Activated effector memory CD4-positive, alpha-beta T cell treated with Interleukin-2 at 50 U/mL for 16 hours (primary cell): ENCODE data around the gene TMBIM4.
A peak's percentile ranks its signal among the peaks of the same experiment; 100 is the strongest.

ENCODE experiments used
- DNase-seq: peaks from one replicate; pipeline ENCODE4 v3.0.0-alpha.2; 2020

The TMBIM4 gene

GRCh38 chr12:66137937-66138336 lies 31.9 kb downstream of the TMBIM4 start:
- no peak for DNase-seq

- no peak for DNase-seq
These were observed 37.4 kb downstream of the TMBIM4 start for GRCh38 chr12:66132408-66132807.

GRCh38 chr12:66131067-66131688 lies 38.6 kb downstream of the TMBIM4 start:
- DNase-seq = no peak

- DNase-seq = peak; percentile 85
These were observed 39.3 kb downstream of the TMBIM4 start, which contains the start of gene LLPH for GRCh38 chr12:66130267-66131066. TSS of gene LLPH (minus strand) at chr12:66130750. CDS start at chr12:66129106, 1,644 bp downstream.

- DNase-seq = no peak
These were observed 39.9 kb downstream of the TMBIM4 start for GRCh38 chr12:66129934-66130266.

GRCh38 chr12:66127650-66128049 lies 42.1 kb downstream of the TMBIM4 start:
- DNase-seq = no peak

GRCh38 chr12:66120477-66120876 lies 49.3 kb downstream of the TMBIM4 start:
- DNase-seq = no peak

- DNase-seq = no peak
These were observed 49.9 kb downstream of the TMBIM4 start for GRCh38 chr12:66119870-66120241.

- no peak for DNase-seq
These were observed 50.4 kb downstream of the TMBIM4 start for GRCh38 chr12:66119229-66119869.

GRCh38 chr12:66118240-66118891 lies 51.4 kb downstream of the TMBIM4 start:
- no peak for DNase-seq

- DNase-seq = no peak
These were observed 52.6 kb downstream of the TMBIM4 start for GRCh38 chr12:66117242-66117641.

GRCh38 chr12:66115071-66115600 lies 54.7 kb downstream of the TMBIM4 start:
- no peak for DNase-seq

GRCh38 chr12:66113471-66113870 lies 56.3 kb downstream of the TMBIM4 start:
- no peak for DNase-seq

- DNase-seq = no peak
These were observed 58.2 kb downstream of the TMBIM4 start for GRCh38 chr12:66111605-66112004.

- no peak for DNase-seq
These were observed 60.7 kb downstream of the TMBIM4 start for GRCh38 chr12:66109056-66109455.

- no peak for DNase-seq
These were observed 61.4 kb downstream of the TMBIM4 start for GRCh38 chr12:66108386-66108785.

- no peak for DNase-seq
These were observed 62.3 kb downstream of the TMBIM4 start for GRCh38 chr12:66107451-66107915.

GRCh38 chr12:66103016-66103913 lies 66.5 kb downstream of the TMBIM4 start:
- no peak for DNase-seq

- no peak for DNase-seq
These were observed 77.1 kb downstream of the TMBIM4 start for GRCh38 chr12:66092559-66093269.

GRCh38 chr12:66090157-66090556 lies 79.6 kb downstream of the TMBIM4 start:
- no peak for DNase-seq

- no peak for DNase-seq
These were observed 82.3 kb downstream of the TMBIM4 start for GRCh38 chr12:66087365-66087943.
